A549 (cell line): ENCODE results near the gene SON.

Experiments used
- CEBPB ChIP-seq, 2 experiments: fragments of >200 bp in 1 of 2; sonication (Bioruptor Twin) in 1 of 2; formaldehyde crosslinking in 1 of 2; IDR thresholded peaks; 2 replicates each; pipeline ENCODE4 v1.6.1; 2012 to 2016
- CTCF ChIP-seq: fragments of >200 bp; sonication (Bioruptor Twin); formaldehyde crosslinking; IDR thresholded peaks from 3 replicates; pipeline ENCODE4 v1.5.1; 2016
- EHMT2 ChIP-seq: fragments of 200-600 bp; sonication (generic); IDR thresholded peaks from 2 replicates; pipeline ENCODE4 v1.6.1; 2016; ENCODE audit warnings: antibody characterized with exemption, low read depth, mild to moderate bottlenecking, moderate library complexity
- ESRRA ChIP-seq: fragments of 150-350 bp; IDR thresholded peaks from 2 replicates; pipeline ENCODE4 v1.6.1; 2014; ENCODE audit warnings: mild to moderate bottlenecking, low read length, borderline replicate concordance
- MAX ChIP-seq: IDR thresholded peaks from 2 replicates; pipeline ENCODE4 v1.6.1; 2012
- MAZ ChIP-seq: fragments of 150-350 bp; IDR thresholded peaks from 2 replicates; pipeline ENCODE4 v1.6.1; 2014; ENCODE audit warnings: antibody characterized with exemption, low read depth, low read length, borderline replicate concordance
- MYC ChIP-seq: IDR thresholded peaks from 2 replicates; pipeline ENCODE4 v1.6.1; 2012; ENCODE audit warnings: mild to moderate bottlenecking, inconsistent platforms, low read length, improper control_type of control experiment, borderline replicate concordance
- PHF8 ChIP-seq: fragments of 200-600 bp; sonication (generic); IDR thresholded peaks from 2 replicates; pipeline ENCODE4 v1.6.1; 2016; ENCODE audit warnings: low read depth, mild to moderate bottlenecking, antibody characterized with exemption, moderate library complexity, borderline replicate concordance
- POLR2A ChIP-seq: IDR thresholded peaks from 2 replicates; pipeline ENCODE4 v1.6.1; 2012; ENCODE audit warnings: mild to moderate bottlenecking, low read length
- POLR2AphosphoS2 ChIP-seq: conservative IDR thresholded peaks from 2 replicates; pipeline ENCODE4 v1.6.1; 2012; ENCODE audit warnings: low read length, improper control_type of control experiment, inconsistent platforms
- RCOR1 ChIP-seq: fragments of 150-350 bp; IDR thresholded peaks from 2 replicates; pipeline ENCODE4 v1.6.1; 2014; ENCODE audit warnings: antibody characterized with exemption, low read length, low read depth
- REST ChIP-seq: fragments of 200-600 bp; sonication (generic); IDR thresholded peaks from 2 replicates; pipeline ENCODE4 v1.6.1; 2016; ENCODE audit warnings: antibody characterized with exemption, mild to moderate bottlenecking, moderate library complexity
- RFX5 ChIP-seq: fragments of 450-650 bp; IDR thresholded peaks from 2 replicates; pipeline ENCODE4 v1.7.1; 2014; ENCODE audit warnings: antibody characterized with exemption, mild to moderate bottlenecking, moderate library complexity
- SMC3 ChIP-seq: fragments of >200 bp; sonication (Bioruptor Twin); formaldehyde crosslinking; IDR thresholded peaks from 3 replicates; pipeline ENCODE4 v1.6.1; 2018; ENCODE audit warnings: inconsistent platforms

GRCh38 chr21:33541105-33541711 is 1.6 kb upstream of the SON start:
- TF ChIP-seq MAX (no peak), CTCF (no peak), POLR2AphosphoS2 (no peak), RFX5 (no peak), ESRRA (0 out of 2 replicates have a peak, but pooled peaks have one; percentile 11), REST (no peak), SMC3 (no peak), EHMT2 (no peak), MYC (no peak), MAZ (no peak), RCOR1 (no peak), POLR2A (no peak), PHF8 (no peak), CEBPB (IDR thresholded peaks at IDR 0.05) (no peak)
